IMR-90 (cell line): ENCODE measurements around the gene ABHD17B. TPM values are rescaled to one million over a fixed set of nuclear protein-coding genes. Genes with fewer than 3 reads are reported as not detected.

Source experiments
- ATAC-seq: fragments of 200-7000 bp; cut with Tn5 transposase; 2 replicates; pipeline ENCODE4 v1.9.1; 2020; ENCODE audit warnings: low read depth, mild to moderate bottlenecking, moderate library complexity
- BruUV-seq: library from RNA; stranded (reverse); fragments of 400-500 nt; replicated peaks from 2 replicates; lab custom pipeline; 2021; lab: Mats Ljungman, UMichigan
- CTCF ChIA-PET: fragments of 300-600 bp; formaldehyde crosslinking; extraction: SDS; loops from one replicate; lab custom pipeline; 2021; ENCODE audit warnings: antibody characterized with exemption; lab: Yijun Ruan, JAX
- POLR2A ChIA-PET: fragments of 300-600 bp; sonication (Branson Sonifier 250); formaldehyde crosslinking; loops from one replicate; lab custom pipeline; 2022; ENCODE audit warnings: antibody characterized with exemption; ENCODE audit not compliant: unreplicated experiment; lab: Charles Lee
- DNase-seq: peaks from one replicate; pipeline ENCODE4 v3.0.0; 2013
- H2AFZ ChIP-seq: replicated peaks from 2 replicates; pipeline ENCODE3; 2013; ENCODE audit warnings: low read length, mild to moderate bottlenecking; ENCODE audit not compliant: poor library complexity
- H2AK5ac ChIP-seq: 2 replicates; pipeline ENCODE4 v1.6.1; 2013; ENCODE audit warnings: low read depth, low read length, inconsistent platforms
- H2AK9ac ChIP-seq: replicated peaks from 2 replicates; pipeline ENCODE3; 2013; ENCODE audit warnings: mild to moderate bottlenecking, low read depth, low read length, moderate library complexity; ENCODE audit not compliant: poor library complexity
- H2BK120ac ChIP-seq: 2 replicates; pipeline ENCODE4 v1.6.1; 2013; ENCODE audit warnings: low read depth, low read length, inconsistent platforms
- H2BK15ac ChIP-seq: 3 replicates; pipeline ENCODE4 v1.6.1; 2013; ENCODE audit warnings: low read depth, low read length, inconsistent platforms
- H2BK20ac ChIP-seq: 2 replicates; pipeline ENCODE4 v1.6.1; 2013; ENCODE audit warnings: low read depth, mild to moderate bottlenecking, inconsistent platforms, low read length, moderate library complexity
- H2BK5ac ChIP-seq: 2 replicates; pipeline ENCODE4 v1.6.1; 2013; ENCODE audit warnings: mild to moderate bottlenecking, low read depth, low read length, inconsistent platforms; ENCODE audit not compliant: poor library complexity, severe bottlenecking
- H3K14ac ChIP-seq: replicated peaks from 2 replicates; pipeline ENCODE4 v1.6.1; 2013; ENCODE audit warnings: low read depth, low read length, inconsistent platforms
- H3K18ac ChIP-seq: 2 replicates; pipeline ENCODE4 v1.6.1; 2013; ENCODE audit warnings: low read depth, low read length, control low read depth
- H3K23ac ChIP-seq: 2 replicates; pipeline ENCODE4 v1.6.1; 2013; ENCODE audit warnings: low read depth, low read length, inconsistent platforms
- H3K27ac ChIP-seq: 2 replicates; pipeline ENCODE4 v1.5.1; 2013; ENCODE audit warnings: mild to moderate bottlenecking, control low read depth, low read length; ENCODE audit not compliant: insufficient read depth
- H3K27me3 ChIP-seq: 2 replicates; pipeline ENCODE4 v1.6.1; 2013; ENCODE audit warnings: low read length; ENCODE audit not compliant: control insufficient read depth, insufficient read depth
- H3K36me3 ChIP-seq: 2 replicates; pipeline ENCODE4 v1.6.1; 2013; ENCODE audit warnings: low read length, mixed read lengths; ENCODE audit not compliant: control insufficient read depth, insufficient read depth
- H3K4ac ChIP-seq: 2 replicates; pipeline ENCODE4 v1.6.1; 2013; ENCODE audit warnings: low read depth, low read length, inconsistent platforms
- H3K4me1 ChIP-seq: 2 replicates; pipeline ENCODE4 v1.6.1; 2013; ENCODE audit warnings: low read length, mixed read lengths; ENCODE audit not compliant: control insufficient read depth, insufficient read depth
- H3K4me2 ChIP-seq: 2 replicates; pipeline ENCODE4 v1.6.1; 2013; ENCODE audit warnings: low read depth, mild to moderate bottlenecking, control low read depth, low read length, moderate library complexity
- H3K4me3 ChIP-seq: 2 replicates; pipeline ENCODE4 v1.5.1; 2013; ENCODE audit warnings: low read depth, mild to moderate bottlenecking, control low read depth, low read length, moderate library complexity; ENCODE audit not compliant: insufficient read depth
- H3K56ac ChIP-seq: 2 replicates; pipeline ENCODE4 v1.6.1; 2013; ENCODE audit warnings: low read length, inconsistent platforms; ENCODE audit not compliant: insufficient read depth; ENCODE audit errors: extremely low read depth
- H3K79me1 ChIP-seq, 2 experiments: 2 replicates each; pipeline ENCODE4 v1.6.1; 2013; ENCODE audit warnings: low read length in 2 of 2, inconsistent platforms in 1 of 2, low read depth in 1 of 2
- H3K9ac ChIP-seq: 2 replicates; pipeline ENCODE4 v1.6.1; 2013; ENCODE audit warnings: low read depth, low read length, control low read depth
- H3K9me1 ChIP-seq: 2 replicates; pipeline ENCODE4 v1.6.1; 2013; ENCODE audit warnings: low read length, inconsistent platforms; ENCODE audit not compliant: insufficient read depth
- H3K9me3 ChIP-seq: 2 replicates; pipeline ENCODE4 v1.6.1; 2013; ENCODE audit warnings: low read length; ENCODE audit not compliant: control insufficient read depth, insufficient read depth
- H4K20me1 ChIP-seq: 2 replicates; pipeline ENCODE4 v1.6.1; 2013; ENCODE audit warnings: low read length, inconsistent platforms; ENCODE audit not compliant: insufficient read depth
- H4K5ac ChIP-seq: 2 replicates; pipeline ENCODE4 v1.6.1; 2013; ENCODE audit warnings: mild to moderate bottlenecking, low read depth, low read length, control low read depth
- H4K8ac ChIP-seq, 2 experiments: 2 replicates each; pipeline ENCODE4 v1.6.1; 2013; ENCODE audit warnings: low read depth in 2 of 2, low read length in 2 of 2, control low read depth in 1 of 2, inconsistent platforms in 1 of 2
- H4K91ac ChIP-seq: 2 replicates; pipeline ENCODE4 v1.6.1; 2013; ENCODE audit warnings: low read depth, low read length, inconsistent platforms; ENCODE audit not compliant: insufficient read depth
- BHLHE40 ChIP-seq: fragments of 150-350 bp; IDR thresholded peaks from 2 replicates; pipeline ENCODE4 v1.6.1; 2016; ENCODE audit warnings: mild to moderate bottlenecking, low read depth, low read length
- CEBPB ChIP-seq: IDR thresholded peaks from 2 replicates; pipeline ENCODE4 v1.6.1; 2012; ENCODE audit warnings: low read depth, low read length, improper control_type of control experiment
- CHD1 ChIP-seq: IDR thresholded peaks from 2 replicates; pipeline ENCODE4 v1.6.1; 2012; ENCODE audit warnings: low read depth, low read length, improper control_type of control experiment
- CTCF ChIP-seq: conservative IDR thresholded peaks from 2 replicates; pipeline ENCODE4 v1.5.1; 2012; ENCODE audit warnings: mild to moderate bottlenecking, low read depth, low read length, improper control_type of control experiment
- ELK1 ChIP-seq: fragments of 150-350 bp; IDR thresholded peaks from 2 replicates; pipeline ENCODE4 v1.6.1; 2016; ENCODE audit warnings: low read depth, mild to moderate bottlenecking, low read length, moderate library complexity, borderline replicate concordance
- MAFK ChIP-seq: IDR thresholded peaks from 2 replicates; pipeline ENCODE4 v1.6.1; 2012; ENCODE audit warnings: low read depth, low read length, improper control_type of control experiment
- MAZ ChIP-seq: IDR thresholded peaks from 2 replicates; pipeline ENCODE4 v1.6.1; 2012; ENCODE audit warnings: low read depth, mild to moderate bottlenecking, low read length, improper control_type of control experiment, moderate library complexity, borderline replicate concordance
- MXI1 ChIP-seq: IDR thresholded peaks from 2 replicates; pipeline ENCODE4 v1.6.1; 2012; ENCODE audit warnings: low read depth, mild to moderate bottlenecking, low read length, moderate library complexity, borderline replicate concordance
- NFE2L2 ChIP-seq: fragments of 150-350 bp; IDR thresholded peaks from 2 replicates; pipeline ENCODE4 v1.6.1; 2016; ENCODE audit warnings: low read depth, mild to moderate bottlenecking, low read length
- POLR2A ChIP-seq: IDR thresholded peaks from 2 replicates; pipeline ENCODE4 v1.6.1; 2012; ENCODE audit warnings: mild to moderate bottlenecking, low read depth, low read length
- RAD21 ChIP-seq: IDR thresholded peaks from 2 replicates; pipeline ENCODE4 v1.6.1; 2012; ENCODE audit warnings: low read length, improper control_type of control experiment
- RCOR1 ChIP-seq: IDR thresholded peaks from 2 replicates; pipeline ENCODE4 v1.6.1; 2012; ENCODE audit warnings: mild to moderate bottlenecking, low read length, improper control_type of control experiment; ENCODE audit not compliant: insufficient replicate concordance
- RFX5 ChIP-seq: IDR thresholded peaks from 2 replicates; pipeline ENCODE4 v1.8.0; 2012; ENCODE audit warnings: low read depth, mild to moderate bottlenecking, low read length, moderate library complexity
- SMC3 ChIP-seq: fragments of 150-350 bp; IDR thresholded peaks from 2 replicates; pipeline ENCODE4 v1.6.1; 2016; ENCODE audit warnings: low read depth, mild to moderate bottlenecking, antibody characterized with exemption, low read length, moderate library complexity
- USF2 ChIP-seq: fragments of 150-350 bp; IDR thresholded peaks from 2 replicates; pipeline ENCODE4 v1.6.1; 2017; ENCODE audit warnings: mild to moderate bottlenecking, antibody characterized with exemption, low read length, low read depth
- WGBS, 2 experiments: methylation state at CpG; one replicate each; pipeline versions ENCODE4 v1.1.5 to v1.1.7; 2013; ENCODE audit warnings: missing lambda C conversion rate in 2 of 2; ENCODE audit not compliant: insufficient read length in 1 of 2; ENCODE audit errors: extremely low coverage in 2 of 2; 5-methylcytosine and 5-hydroxymethylcytosine counted together
- dilution Hi-C: fragments of 300-500 bp; cut with HindIII; formaldehyde crosslinking; loops from one replicate; pipeline ENCODE4 v1.14.3; 2018; ENCODE audit warnings: low sequenced_read_pairs; ENCODE audit not compliant: unreplicated experiment
- in situ Hi-C: fragments of 300-500 bp; cut with MboI; formaldehyde crosslinking; loops from 3 replicates; pipeline ENCODE4 v1.14.3; 2019; ENCODE audit warnings: low sequenced_read_pairs, inconsistent platforms, mixed read lengths
- intact Hi-C: fragments of 100-400 bp; cut with micrococcal nuclease; formaldehyde crosslinking; loops from 2 replicates; pipeline ENCODE4 v1.10.0; 2022
- polyA plus RNA-seq, 3 experiments: library from polyadenylated mRNA; depleted of rRNA; stranded (reverse); fragments of >200 nt; gene quantifications; 2 replicates each; pipeline ENCODE4 v1.2.3, GENCODE V29; 2012; ENCODE audit warnings: low replicate concordance in 1 of 3
- total RNA-seq: library from RNA; depleted of rRNA; stranded (reverse); fragments of >200 nt; gene quantifications from 2 replicates; pipeline ENCODE4 v1.2.3, GENCODE V29; 2012

ABHD17B gene
- total and polyA plus RNA-seq, 2 of the 4 experiments (the other 2 are of a cell fraction): 7.5 to 16.8 TPM

GRCh38 chr9:71901695-71902597 is 9.0 kb downstream of the ABHD17B start:
- BruUV-seq: no TSS peak
- POLR2A ChIA-PET: no interaction called here
- WGBS, 2 experiments: 50 to 100% methylated on average over 1 of the region's 6 CpGs
- no peak overlapping the region for H2BK120ac ChIP-seq
- H2AK5ac ChIP-seq: no peak overlapping the region
- no peaks in the 10 kb centered on the region; the same call in 1 of the 2 replicates for H3K4me1 ChIP-seq
- no peak overlapping the region for H3K56ac ChIP-seq
- no peak overlapping the region for H3K27ac ChIP-seq
- no peak overlapping the region for H2BK5ac ChIP-seq
- intact Hi-C loops (loop anchor here (5.0 kb wide), 1 partner anchor 35 kb away; no protein-coding TSS in a partner anchor), dilution Hi-C loops (no loop called here), in situ Hi-C loops (no loop called here)
- H4K20me1 ChIP-seq: peaks cover 11% of the 10 kb centered on the region
- H4K91ac ChIP-seq: no peak overlapping the region
- no peak overlapping the region for H3K14ac ChIP-seq
- no peak overlapping the region for H2AFZ ChIP-seq
- no peak overlapping the region for H3K4me3 ChIP-seq
- H3K36me3 ChIP-seq: no peaks in the 10 kb centered on the region
- H3K27me3 ChIP-seq: no peaks in the 10 kb centered on the region
- CTCF ChIA-PET: no interaction called here
- H3K9me3 ChIP-seq: no peaks in the 10 kb centered on the region
- H3K9me1 ChIP-seq: no peaks in the 10 kb centered on the region
- H3K18ac ChIP-seq: no peak overlapping the region
- no peak overlapping the region for H2AK9ac ChIP-seq
- no peak overlapping the region for H3K23ac ChIP-seq
- H3K4ac ChIP-seq: no peak overlapping the region
- ATAC-seq (no peak), DNase-seq (no peak)
- no peak overlapping the region for H2BK20ac ChIP-seq
- peaks cover 19 to 50% of the 10 kb centered on the region in 2 experiments for H3K79me1 ChIP-seq
- H4K5ac ChIP-seq: no peak overlapping the region
- H4K8ac ChIP-seq: no peak overlapping the region
- H3K9ac ChIP-seq: no peak overlapping the region
- H2BK15ac ChIP-seq: no peak overlapping the region
- no peak overlapping the region for H3K4me2 ChIP-seq
- no peak for TF ChIP-seq CHD1
- no peak for TF ChIP-seq RAD21
- TF ChIP-seq ELK1: no peak
- TF ChIP-seq MAZ: no peak
- no peak for TF ChIP-seq RCOR1
- TF ChIP-seq CTCF: no peak
- no peak for TF ChIP-seq RFX5
- no peak for TF ChIP-seq MAFK
- no peak for TF ChIP-seq USF2
- TF ChIP-seq NFE2L2: no peak
- TF ChIP-seq CEBPB: no peak
- no peak for TF ChIP-seq POLR2A
- TF ChIP-seq BHLHE40: no peak
- TF ChIP-seq SMC3: no peak
- TF ChIP-seq MXI1: no peak
